Right forelimb (tissue), 1 donor: Measurements from ENCODE around the gene C5.
"Not testable (repeated sequence)": the region's sequence is repeated elsewhere in the genome, so short reads cannot be mapped to it uniquely, and the experiment has no call there.

Source experiments
- DNase-seq: peaks from one replicate; pipeline ENCODE4 v3.0.0-alpha.2; 2018

C5 gene

GRCh38 chr9:121050128-121050988 lies at the start of gene C5:
C5 (minus strand) TSS chr9:121050275; CDS start chr9:121050246, 29 bp downstream.
- no peak for DNase-seq

GRCh38 chr9:121098567-121099198 lies 48.6 kb upstream of the C5 start:
- DNase-seq: no peak

GRCh38 chr9:121095057-121095456 lies 45.0 kb upstream of the C5 start:
- DNase-seq: no peak

GRCh38 chr9:121090743-121091142 lies 40.7 kb upstream of the C5 start:
- DNase-seq: not testable (repeated sequence)

- no peak for DNase-seq
Measured at GRCh38 chr9:121088576-121088975, 38.5 kb upstream of the C5 start.

GRCh38 chr9:121085661-121086060 lies 35.6 kb upstream of the C5 start:
- no peak for DNase-seq

GRCh38 chr9:121082075-121082474 lies 32.0 kb upstream of the C5 start:
- DNase-seq: no peak

- DNase-seq: no peak
Measured at GRCh38 chr9:121075251-121076036, 25.4 kb upstream of the C5 start.

GRCh38 chr9:121074370-121075250 lies 24.5 kb upstream of the C5 start, which contains the start of gene CNTRL:
CNTRL (plus strand) TSS chr9:121074955; CDS start chr9:121088327, 13,372 bp downstream.
- DNase-seq: peak; percentile 95

GRCh38 chr9:121073038-121073437 lies 23.0 kb upstream of the C5 start:
- peak; percentile 77 for DNase-seq

- peak; percentile 53 for DNase-seq
Measured at GRCh38 chr9:121071756-121072421, 21.8 kb upstream of the C5 start.

- no peak for DNase-seq
Measured at GRCh38 chr9:121071370-121071755, 21.3 kb upstream of the C5 start.

GRCh38 chr9:121069396-121069795 lies 19.3 kb upstream of the C5 start:
- no peak for DNase-seq

GRCh38 chr9:121067640-121068039 lies 17.6 kb upstream of the C5 start:
- DNase-seq: no peak

- DNase-seq: no peak
Measured at GRCh38 chr9:121066850-121067249, 16.8 kb upstream of the C5 start.

GRCh38 chr9:121059998-121060636 lies 10.0 kb upstream of the C5 start:
- no peak for DNase-seq

- DNase-seq: no peak
Measured at GRCh38 chr9:121059513-121059912, 9.4 kb upstream of the C5 start.

GRCh38 chr9:121057821-121058220 lies 7.7 kb upstream of the C5 start:
- no peak for DNase-seq

GRCh38 chr9:121055642-121056143 lies 5.6 kb upstream of the C5 start:
- DNase-seq: no peak

- no peak for DNase-seq
Measured at GRCh38 chr9:121053544-121053943, 3.5 kb upstream of the C5 start.

- no peak for DNase-seq
Measured at GRCh38 chr9:121048618-121049017, 1.5 kb downstream of the C5 start.
